MCF 10A (cell line): ENCODE measurements around the gene ABR. TPM values are rescaled to one million over a fixed set of nuclear protein-coding genes. Genes with fewer than 3 reads are reported as not detected.
A peak's percentile ranks its signal among the peaks of the same experiment; 100 is the strongest.

Source experiments
- BruUV-seq: library from RNA; stranded (reverse); fragments of 400-500 nt; replicated peaks from 2 replicates; lab custom pipeline; 2021; lab: Mats Ljungman, UMichigan
- CTCF ChIA-PET: fragments of 300-600 bp; sonication (Branson Sonifier 250); formaldehyde crosslinking; extraction: SDS; loops from one replicate; lab custom pipeline; 2021; ENCODE audit warnings: antibody characterized with exemption, inconsistent platforms; lab: Yijun Ruan, JAX
- POLR2A ChIA-PET: fragments of 300-600, 350-650 bp; sonication (Branson Sonifier 250); formaldehyde crosslinking; extraction: SDS; loops from one replicate; lab custom pipeline; 2020; ENCODE audit warnings: antibody characterized with exemption, inconsistent platforms; lab: Yijun Ruan, JAX
- DNase-seq: peaks from one replicate; pipeline ENCODE4 v3.0.0-alpha.2; 2018; ENCODE audit not compliant: unreplicated experiment
- H3K27ac Mint-ChIP-seq: one replicate; pipeline ENCODE4 v1.8.0; 2022; ENCODE audit warnings: mild to moderate bottlenecking, low read depth, mixed read lengths; ENCODE audit not compliant: unreplicated experiment
- H3K27me3 Mint-ChIP-seq: one replicate; pipeline ENCODE4 v1.8.0; 2022; ENCODE audit warnings: mixed read lengths; ENCODE audit not compliant: insufficient read depth, unreplicated experiment
- H3K36me3 Mint-ChIP-seq: one replicate; pipeline ENCODE4 v1.8.0; 2022; ENCODE audit warnings: mild to moderate bottlenecking, moderate library complexity, mixed read lengths; ENCODE audit not compliant: insufficient read depth, unreplicated experiment
- H3K4me1 Mint-ChIP-seq: one replicate; pipeline ENCODE4 v1.8.0; 2022; ENCODE audit warnings: mixed read lengths; ENCODE audit not compliant: insufficient read depth, unreplicated experiment
- H3K4me3 Mint-ChIP-seq: one replicate; pipeline ENCODE4 v1.8.0; 2022; ENCODE audit warnings: mild to moderate bottlenecking, moderate library complexity, mixed read lengths; ENCODE audit not compliant: unreplicated experiment
- H3K9me3 Mint-ChIP-seq: one replicate; pipeline ENCODE4 v1.8.0; 2022; ENCODE audit warnings: mixed read lengths; ENCODE audit not compliant: unreplicated experiment
- intact Hi-C: fragments of 100-400 bp; cut with micrococcal nuclease; formaldehyde crosslinking; loops from 2 replicates; pipeline ENCODE4 v1.14.1; 2022
- total RNA-seq: library from RNA; stranded (reverse); gene quantifications from 2 replicates; pipeline ENCODE4 v1.2.3, GENCODE V29; 2022
- TF ChIP-seq, protein P1 (sequence below): fragments of 200-600 bp; IDR thresholded peaks from one replicate; pipeline ENCODE4 v1.8.0; 2022; ENCODE audit warnings: antibody characterized with exemption, mild to moderate bottlenecking; ENCODE audit not compliant: unreplicated experiment

The ABR gene
- total RNA-seq, 1 experiment from 2014 or later: 44.7 TPM

DNA sequence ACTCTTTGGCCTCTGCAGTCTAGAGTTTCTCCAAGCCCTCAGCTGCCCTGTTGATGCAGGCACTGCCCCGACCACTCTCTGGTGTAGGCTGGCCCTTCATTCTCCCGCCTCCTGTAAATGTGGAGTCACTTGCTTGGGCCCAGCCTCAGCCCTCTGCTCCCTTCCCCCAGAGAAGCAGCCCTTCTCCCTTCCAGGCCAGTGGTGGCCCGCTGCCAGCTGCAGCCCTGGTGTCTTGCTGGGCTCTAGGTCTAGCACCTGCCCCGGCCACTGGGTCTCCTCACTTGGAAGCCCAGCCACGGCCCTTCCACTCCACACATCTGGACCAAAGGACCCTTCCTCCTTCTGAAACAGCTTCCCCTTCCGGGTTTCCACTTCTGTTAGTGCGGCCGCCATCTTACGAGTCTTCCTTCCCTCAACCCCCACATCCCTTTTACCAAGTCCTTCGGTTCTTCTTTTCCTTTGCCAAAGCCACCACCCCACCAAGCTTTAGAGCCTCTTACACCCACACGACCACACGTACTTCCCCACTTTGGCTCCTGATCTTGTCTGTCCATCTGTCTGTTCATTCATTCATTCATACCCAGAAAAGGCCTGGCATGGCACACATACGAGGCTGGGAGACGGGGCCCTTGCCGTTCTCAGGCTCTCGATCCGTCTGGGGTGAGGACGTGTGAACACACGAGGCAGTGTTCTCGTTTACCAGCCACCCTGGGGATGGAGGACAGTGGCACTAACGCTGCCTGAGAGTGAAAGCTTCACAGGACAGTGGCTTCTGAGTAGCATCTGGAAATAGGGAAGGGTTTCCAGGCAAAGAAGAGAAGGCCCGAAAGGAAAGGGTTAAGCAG lies 68.0 kb downstream of the ABR start:
- DNase-seq: no peak
- CTCF ChIA-PET: interaction anchor here (0.8 to 1.1 kb wide), 2 partner anchors 11 to 36 kb away, joined by 3 read pairs; no protein-coding TSS in a partner anchor
- POLR2A ChIA-PET: interaction anchor here (0.6 to 0.9 kb wide), 2 partner anchors 30 to 228 kb away, joined by 3 read pairs; no protein-coding TSS in a partner anchor

DNA sequence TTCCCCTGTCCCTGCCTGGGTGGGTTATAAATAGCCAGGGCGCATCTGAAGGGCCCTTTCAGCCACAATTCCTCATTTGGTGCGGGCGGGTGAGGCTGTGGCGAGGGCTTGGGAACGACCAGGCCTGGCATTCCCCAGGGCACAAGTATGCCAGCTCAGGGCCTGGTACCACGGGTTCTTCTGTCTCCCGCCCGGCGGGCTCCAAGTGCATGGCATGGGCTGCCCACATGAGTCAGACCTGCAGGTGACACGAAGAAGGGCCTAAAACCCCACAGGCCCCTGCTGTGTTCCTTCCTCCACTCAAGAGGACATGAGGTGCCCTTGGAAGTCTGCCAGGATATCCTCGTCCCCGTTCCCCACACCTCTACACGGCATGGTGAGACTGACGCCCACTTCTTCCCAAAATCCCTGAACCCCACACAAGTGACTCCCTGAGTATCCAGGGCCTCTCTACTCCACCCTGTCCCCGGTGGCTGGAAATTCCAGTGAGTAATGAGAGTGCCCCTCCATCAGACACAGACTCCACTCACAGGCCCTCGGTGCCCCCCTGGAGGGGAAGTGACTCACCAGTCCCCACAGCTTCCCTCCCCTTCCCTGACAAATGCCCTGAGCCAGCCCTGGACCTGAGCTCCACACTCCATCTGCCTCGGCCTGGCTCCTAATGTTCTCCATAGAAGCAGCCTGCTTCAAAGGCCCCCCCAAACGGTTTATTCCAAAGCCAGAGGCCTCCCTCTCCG lies 68.8 kb downstream of the ABR start:
- TF ChIP-seq, protein P1, sequence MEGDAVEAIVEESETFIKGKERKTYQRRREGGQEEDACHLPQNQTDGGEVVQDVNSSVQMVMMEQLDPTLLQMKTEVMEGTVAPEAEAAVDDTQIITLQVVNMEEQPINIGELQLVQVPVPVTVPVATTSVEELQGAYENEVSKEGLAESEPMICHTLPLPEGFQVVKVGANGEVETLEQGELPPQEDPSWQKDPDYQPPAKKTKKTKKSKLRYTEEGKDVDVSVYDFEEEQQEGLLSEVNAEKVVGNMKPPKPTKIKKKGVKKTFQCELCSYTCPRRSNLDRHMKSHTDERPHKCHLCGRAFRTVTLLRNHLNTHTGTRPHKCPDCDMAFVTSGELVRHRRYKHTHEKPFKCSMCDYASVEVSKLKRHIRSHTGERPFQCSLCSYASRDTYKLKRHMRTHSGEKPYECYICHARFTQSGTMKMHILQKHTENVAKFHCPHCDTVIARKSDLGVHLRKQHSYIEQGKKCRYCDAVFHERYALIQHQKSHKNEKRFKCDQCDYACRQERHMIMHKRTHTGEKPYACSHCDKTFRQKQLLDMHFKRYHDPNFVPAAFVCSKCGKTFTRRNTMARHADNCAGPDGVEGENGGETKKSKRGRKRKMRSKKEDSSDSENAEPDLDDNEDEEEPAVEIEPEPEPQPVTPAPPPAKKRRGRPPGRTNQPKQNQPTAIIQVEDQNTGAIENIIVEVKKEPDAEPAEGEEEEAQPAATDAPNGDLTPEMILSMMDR: no peak
- Mint-ChIP-seq H3K27ac (peak overlapping the region; percentile 91), H3K9me3 (no peaks in the 10 kb centered on the region), H3K4me1 (peaks cover 44% of the 10 kb centered on the region), H3K36me3 (no peaks in the 10 kb centered on the region), H3K27me3 (no peaks in the 10 kb centered on the region), H3K4me3 (peak overlapping the region; percentile 80)
- ChIA-PET POLR2A (interaction anchor here (0.6 to 0.9 kb wide), 3 partner anchors 13 to 227 kb away, joined by 3 to 7 read pairs (median 3); no protein-coding TSS in a partner anchor), CTCF (interaction anchor here (1.0 to 1.1 kb wide), 4 partner anchors 36 to 55 kb away, joined by 3 to 4 read pairs (median 3); no protein-coding TSS in a partner anchor)
- DNase-seq: peak; percentile 94
- no TSS peak for BruUV-seq
- intact Hi-C loops: loop anchor here (2.0 kb wide), 1 partner anchor 50 kb away; no protein-coding TSS in a partner anchor

More for the DNA sequence above, 68.0 kb downstream of the ABR start:
- Mint-ChIP-seq H3K27me3 (no peaks in the 10 kb centered on the region), H3K27ac (peak overlapping the region; percentile 91), H3K36me3 (no peaks in the 10 kb centered on the region), H3K4me3 (peak overlapping the region; percentile 80), H3K9me3 (no peaks in the 10 kb centered on the region), H3K4me1 (peaks cover 41% of the 10 kb centered on the region)
- TF ChIP-seq, protein P1: no peak
- BruUV-seq: no TSS peak
- intact Hi-C loops: loop anchor here (2.0 kb wide), 1 partner anchor 51 kb away; no protein-coding TSS in a partner anchor

DNA sequence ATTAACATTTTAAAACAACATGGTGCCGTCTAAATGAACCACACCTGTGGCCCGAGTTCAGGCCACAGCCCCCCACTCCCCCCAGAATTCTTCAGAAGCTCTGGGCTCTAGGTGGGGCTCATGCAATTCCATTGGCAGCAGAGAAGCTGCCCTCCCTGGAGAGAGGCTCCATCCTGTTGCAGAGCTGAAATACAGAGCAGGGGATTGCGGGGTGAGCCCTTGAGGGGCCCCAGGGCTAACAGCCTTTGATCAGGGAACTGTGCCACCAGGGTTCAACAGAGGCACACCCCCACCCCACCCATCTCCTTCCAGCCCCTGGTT lies 69.3 kb downstream of the ABR start:
- DNase-seq: no peak
- Mint-ChIP-seq H3K4me3 (peak overlapping the region; percentile 80), H3K27me3 (no peaks in the 10 kb centered on the region), H3K9me3 (no peaks in the 10 kb centered on the region), H3K27ac (peak overlapping the region; percentile 91), H3K4me1 (peaks cover 43% of the 10 kb centered on the region), H3K36me3 (no peaks in the 10 kb centered on the region)
- intact Hi-C loops: loop anchor here (2.0 kb wide), 1 partner anchor 50 kb away; no protein-coding TSS in a partner anchor
- TF ChIP-seq, protein P1: no peak
- ChIA-PET CTCF (interaction anchor here (1.0 to 1.1 kb wide), 4 partner anchors 12 to 54 kb away, joined by 3 to 4 read pairs (median 3); no protein-coding TSS in a partner anchor), POLR2A (interaction anchor here (0.8 kb wide), 1 partner anchor 14 kb away, joined by 7 read pairs; no protein-coding TSS in a partner anchor)
- BruUV-seq: no TSS peak
